Measurements from ENCODE around the gene DOCK3.

Gene DOCK3

GRCh38 chr3:51269466-51269865 lies 594.7 kb downstream of the DOCK3 start:
- TF ChIP-seq ISL1 (CRISPR knock-in tag; IDR thresholded peaks at IDR 0.05) (no peak), TSHZ2 (CRISPR knock-in tag; IDR thresholded peaks at IDR 0.05) (no peak), POU6F1 (CRISPR knock-in tag; IDR thresholded peaks at IDR 0.05; ENCODE audit: borderline replicate concordance, low read depth) (no peak), OSR1 (CRISPR knock-in tag; IDR thresholded peaks at IDR 0.05) (no peak), GLIS3 (CRISPR knock-in tag; IDR thresholded peaks at IDR 0.05) (no peak), TOX (CRISPR knock-in tag; IDR thresholded peaks at IDR 0.05; ENCODE audit: borderline replicate concordance) (no peak), ZNF8 (CRISPR knock-in tag; IDR thresholded peaks at IDR 0.05) (no peak), CREB5 (CRISPR knock-in tag; IDR thresholded peaks at IDR 0.05; ENCODE audit: low read depth) (no peak), SNAI2 (CRISPR knock-in tag; IDR thresholded peaks at IDR 0.05) (no peak), ZNF565 (CRISPR knock-in tag; conservative IDR thresholded peaks at IDR 0.05; ENCODE audit: low read depth) (no peak), RARB (CRISPR knock-in tag; IDR thresholded peaks at IDR 0.05) (no peak), BACH2 (CRISPR knock-in tag; IDR thresholded peaks at IDR 0.05; ENCODE audit: borderline replicate concordance) (no peak), ZC3H10 (CRISPR knock-in tag; IDR thresholded peaks at IDR 0.05) (no peak), ARNTL (CRISPR knock-in tag; IDR thresholded peaks at IDR 0.05; ENCODE audit: borderline replicate concordance, low read depth) (no peak), ZNF70 (CRISPR knock-in tag; IDR thresholded peaks at IDR 0.05) (no peak), TCF4 (CRISPR knock-in tag; IDR thresholded peaks at IDR 0.05; ENCODE audit: borderline replicate concordance) (no peak), CSRNP3 (CRISPR knock-in tag; IDR thresholded peaks at IDR 0.05) (no peak)
- no peak for ATAC-seq

- no peak for TF ChIP-seq GLIS3 (CRISPR knock-in tag; IDR thresholded peaks at IDR 0.05)
- TF ChIP-seq ZNF565 (CRISPR knock-in tag; conservative IDR thresholded peaks at IDR 0.05; ENCODE audit: low read depth) = no peak
- TF ChIP-seq RARB (CRISPR knock-in tag; IDR thresholded peaks at IDR 0.05) = no peak
- TF ChIP-seq CSRNP3 (CRISPR knock-in tag; IDR thresholded peaks at IDR 0.05) = no peak
- no peak for TF ChIP-seq SNAI2 (CRISPR knock-in tag; IDR thresholded peaks at IDR 0.05)
- TF ChIP-seq ISL1 (CRISPR knock-in tag; IDR thresholded peaks at IDR 0.05) = no peak
- TF ChIP-seq POU6F1 (CRISPR knock-in tag; IDR thresholded peaks at IDR 0.05; ENCODE audit: borderline replicate concordance, low read depth) = no peak
- TF ChIP-seq TSHZ2 (CRISPR knock-in tag; IDR thresholded peaks at IDR 0.05) = no peak
- TF ChIP-seq ZNF8 (CRISPR knock-in tag; IDR thresholded peaks at IDR 0.05) = no peak
- TF ChIP-seq PPARA (CRISPR knock-in tag; IDR thresholded peaks at IDR 0.05; ENCODE audit: borderline replicate concordance) = no peak
- no peak for TF ChIP-seq ZNF70 (CRISPR knock-in tag; IDR thresholded peaks at IDR 0.05)
- no peak for TF ChIP-seq ARNTL (CRISPR knock-in tag; IDR thresholded peaks at IDR 0.05; ENCODE audit: borderline replicate concordance, low read depth)
- TF ChIP-seq BACH2 (CRISPR knock-in tag; IDR thresholded peaks at IDR 0.05; ENCODE audit: borderline replicate concordance) = no peak
- TF ChIP-seq ZC3H10 (CRISPR knock-in tag; IDR thresholded peaks at IDR 0.05) = no peak
- TF ChIP-seq CREB5 (CRISPR knock-in tag; IDR thresholded peaks at IDR 0.05; ENCODE audit: low read depth) = no peak
- no peak for TF ChIP-seq ESRRG (CRISPR knock-in tag; IDR thresholded peaks at IDR 0.05)
Observed at GRCh38 chr3:51270559-51270958, 595.8 kb downstream of the DOCK3 start.

More at GRCh38 chr3:51270559-51270958, 595.8 kb downstream of the DOCK3 start:
- ATAC-seq = no peak
